ENCODE measurements around the gene PIGM. TPM values are rescaled to one million over a fixed set of nuclear protein-coding genes. Genes with fewer than 3 reads are reported as not detected.

PIGM gene
- total RNA-seq, 1 experiment from 2014 or later: 4.4 TPM

GRCh38 chr1:160061369-160062229 is 29.8 kb upstream of the PIGM start:
- no peak for TF ChIP-seq STAT6 (CRISPR knock-in tag; conservative IDR thresholded peaks at IDR 0.05; ENCODE audit: low read depth)
- TF ChIP-seq GTF2I (CRISPR knock-in tag; conservative IDR thresholded peaks at IDR 0.05): no peak
- no peak for TF ChIP-seq ZNF121 (CRISPR knock-in tag; IDR thresholded peaks at IDR 0.05)
- TF ChIP-seq SOX15 (CRISPR knock-in tag; IDR thresholded peaks at IDR 0.05): no peak
- no peak for TF ChIP-seq ZNF317 (CRISPR knock-in tag; IDR thresholded peaks at IDR 0.05; ENCODE audit: borderline replicate concordance, low read depth)
- TF ChIP-seq PREB (CRISPR knock-in tag; IDR thresholded peaks at IDR 0.05; ENCODE audit: borderline replicate concordance): no peak
- TF ChIP-seq FOXP1 (CRISPR knock-in tag; IDR thresholded peaks at IDR 0.05; ENCODE audit: borderline replicate concordance): no peak
- no peak for TF ChIP-seq ATF3 (CRISPR knock-in tag; conservative IDR thresholded peaks at IDR 0.05)
- TF ChIP-seq NR2C2 (CRISPR knock-in tag; IDR thresholded peaks at IDR 0.05): no peak
- no peak for TF ChIP-seq ZNF232 (CRISPR knock-in tag; IDR thresholded peaks at IDR 0.05)
- no peak for TF ChIP-seq OVOL2 (CRISPR knock-in tag; IDR thresholded peaks at IDR 0.05; ENCODE audit: borderline replicate concordance)
- TF ChIP-seq HMGXB4 (CRISPR knock-in tag; IDR thresholded peaks at IDR 0.05): no peak
- no peak for TF ChIP-seq NR1H2 (CRISPR knock-in tag; IDR thresholded peaks at IDR 0.05)
- no peak for TF ChIP-seq JUN (CRISPR knock-in tag; IDR thresholded peaks at IDR 0.05)
- no peak for TF ChIP-seq NFATC4 (CRISPR knock-in tag; IDR thresholded peaks at IDR 0.05)
- no peak for TF ChIP-seq ZNF532 (CRISPR knock-in tag; IDR thresholded peaks at IDR 0.05; ENCODE audit: borderline replicate concordance)
- no peak for TF ChIP-seq ZBTB43 (CRISPR knock-in tag; IDR thresholded peaks at IDR 0.05)
- Mint-ChIP-seq H3K4me1 (peaks cover 19% of the 10 kb centered on the region), H3K9me3 (no peaks in the 10 kb centered on the region), H3K27me3 (ENCODE audit: low read depth) (peaks cover 11% of the 10 kb centered on the region), H3K4me3 (no peak overlapping the region), H3K36me3 (no peaks in the 10 kb centered on the region), H3K27ac (no peak overlapping the region)
- CTCF ChIA-PET: interaction anchor here (1.0 to 31.0 kb wide), 4 partner anchors 12 to 54 kb away, joined by 6 to 978 read pairs (median 492); partner anchors contain the start of genes ATP1A2, KCNJ10 and KCNJ9
- DNase-seq (ENCODE audit: low spot score): peak; percentile 51
- ATAC-seq: peak; percentile 75
- POLR2A ChIA-PET: interaction anchor here (1.0 kb wide), 1 partner anchor 9 kb away, joined by 3 read pairs; the partner anchor contains the start of gene KCNJ10
